ENCODE data around the gene MLLT3. TPM values are rescaled to one million over a fixed set of nuclear protein-coding genes. Genes with fewer than 3 reads are reported as not detected.

Gene MLLT3
- total RNA-seq, 1 donor from 2014 or later: 39.1 TPM

DNA sequence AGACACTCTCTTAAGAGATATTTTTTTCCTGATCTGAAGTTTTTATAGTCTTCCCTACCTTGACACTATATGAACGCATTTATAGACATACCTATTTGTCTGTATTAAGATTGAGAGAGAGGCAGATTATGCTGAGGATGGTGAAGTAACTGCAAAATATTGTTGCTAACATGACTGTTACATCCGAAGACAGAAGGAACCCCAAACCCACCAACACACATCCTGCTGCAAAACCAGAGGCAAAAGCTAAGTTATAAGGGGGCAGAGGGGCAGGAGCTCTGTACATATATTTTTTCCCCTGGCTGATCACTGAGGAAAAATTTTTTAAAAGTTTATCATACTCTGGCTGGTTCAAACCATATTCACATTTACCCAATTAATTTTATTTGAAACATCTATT lies 279.0 kb downstream of the MLLT3 start:
- peaks cover 5% of the 10 kb centered on the region for H3K36me3 Mint-ChIP-seq
- no peaks in the 10 kb centered on the region for H3K9me3 ChIP-seq (ENCODE audit: low read depth)
- no peaks in the 10 kb centered on the region for H3K36me3 ChIP-seq
- H3K4me1 Mint-ChIP-seq: peaks cover 11% of the 10 kb centered on the region
- no peak for DNase-seq (ENCODE audit: low spot score)
- H2AFZ ChIP-seq (replicated peaks): no peak overlapping the region
- TF ChIP-seq EZH2 (IDR thresholded peaks at IDR 0.05): no peak
- TF ChIP-seq EZH2phosphoT487 (IDR thresholded peaks at IDR 0.05): no peak
- TF ChIP-seq, protein P1, sequence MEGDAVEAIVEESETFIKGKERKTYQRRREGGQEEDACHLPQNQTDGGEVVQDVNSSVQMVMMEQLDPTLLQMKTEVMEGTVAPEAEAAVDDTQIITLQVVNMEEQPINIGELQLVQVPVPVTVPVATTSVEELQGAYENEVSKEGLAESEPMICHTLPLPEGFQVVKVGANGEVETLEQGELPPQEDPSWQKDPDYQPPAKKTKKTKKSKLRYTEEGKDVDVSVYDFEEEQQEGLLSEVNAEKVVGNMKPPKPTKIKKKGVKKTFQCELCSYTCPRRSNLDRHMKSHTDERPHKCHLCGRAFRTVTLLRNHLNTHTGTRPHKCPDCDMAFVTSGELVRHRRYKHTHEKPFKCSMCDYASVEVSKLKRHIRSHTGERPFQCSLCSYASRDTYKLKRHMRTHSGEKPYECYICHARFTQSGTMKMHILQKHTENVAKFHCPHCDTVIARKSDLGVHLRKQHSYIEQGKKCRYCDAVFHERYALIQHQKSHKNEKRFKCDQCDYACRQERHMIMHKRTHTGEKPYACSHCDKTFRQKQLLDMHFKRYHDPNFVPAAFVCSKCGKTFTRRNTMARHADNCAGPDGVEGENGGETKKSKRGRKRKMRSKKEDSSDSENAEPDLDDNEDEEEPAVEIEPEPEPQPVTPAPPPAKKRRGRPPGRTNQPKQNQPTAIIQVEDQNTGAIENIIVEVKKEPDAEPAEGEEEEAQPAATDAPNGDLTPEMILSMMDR (IDR thresholded peaks at IDR 0.05): no peak
- no peaks in the 10 kb centered on the region for H4K20me1 ChIP-seq (ENCODE audit: low read depth)
- H3K9me3 Mint-ChIP-seq: no peaks in the 10 kb centered on the region
- no peak overlapping the region for H3K4me3 ChIP-seq
- H3K79me2 ChIP-seq (ENCODE audit: low read depth): no peaks in the 10 kb centered on the region
- H3K4me2 ChIP-seq: no peak overlapping the region
- H3K4me1 ChIP-seq: peaks cover 23% of the 10 kb centered on the region
- H3K9ac ChIP-seq: no peak overlapping the region
- H3K27me3 ChIP-seq: no peaks in the 10 kb centered on the region
- H3F3A ChIP-seq (ENCODE audit: low read depth): peaks cover 7% of the 10 kb centered on the region
- peaks cover 4% of the 10 kb centered on the region for H3K27me3 Mint-ChIP-seq (ENCODE audit: insufficient read depth, low read depth)
- no peak overlapping the region for H3K27ac Mint-ChIP-seq
- H3K4me3 Mint-ChIP-seq: no peak overlapping the region
- no peak overlapping the region for H3K27ac ChIP-seq

DNA sequence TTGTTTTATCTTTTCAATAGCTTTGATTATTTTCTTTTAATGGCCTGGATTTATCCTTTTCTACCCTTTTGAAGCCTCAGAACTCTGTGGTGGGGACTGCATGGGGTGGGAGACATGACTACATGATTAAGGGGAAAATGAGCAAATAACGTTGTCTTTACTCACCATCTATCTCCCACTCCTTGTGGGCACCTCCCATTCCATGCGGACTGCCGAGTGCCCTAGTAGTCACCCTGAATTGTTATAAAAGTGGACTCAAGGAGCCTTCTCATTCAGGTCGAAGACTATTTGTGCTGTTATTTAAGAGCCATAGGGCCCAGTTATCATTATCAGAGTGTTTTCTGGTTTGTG lies 281.8 kb downstream of the MLLT3 start:
- no peak overlapping the region for H3K4me3 Mint-ChIP-seq
- H2AFZ ChIP-seq (replicated peaks): no peak overlapping the region
- peaks cover 23% of the 10 kb centered on the region for H3K4me1 ChIP-seq
- no peak for DNase-seq (ENCODE audit: low spot score)
- no peaks in the 10 kb centered on the region for H3K27me3 ChIP-seq
- peaks cover 7% of the 10 kb centered on the region for H3F3A ChIP-seq (ENCODE audit: low read depth)
- no peaks in the 10 kb centered on the region for H3K36me3 ChIP-seq
- H3K9me3 Mint-ChIP-seq: no peaks in the 10 kb centered on the region
- H3K4me3 ChIP-seq: no peak overlapping the region
- H3K79me2 ChIP-seq (ENCODE audit: low read depth): no peaks in the 10 kb centered on the region
- peak overlapping the region; percentile 22 for H3K27ac Mint-ChIP-seq
- peaks cover 11% of the 10 kb centered on the region for H3K4me1 Mint-ChIP-seq
- H3K9me3 ChIP-seq (ENCODE audit: low read depth): no peaks in the 10 kb centered on the region
- H3K27me3 Mint-ChIP-seq (ENCODE audit: insufficient read depth, low read depth): peaks cover 4% of the 10 kb centered on the region
- peak overlapping the region; percentile 20 for H3K4me2 ChIP-seq
- H4K20me1 ChIP-seq (ENCODE audit: low read depth): no peaks in the 10 kb centered on the region
- H3K9ac ChIP-seq: no peak overlapping the region
- TF ChIP-seq, protein P1 (IDR thresholded peaks at IDR 0.05): no peak
- TF ChIP-seq EZH2 (IDR thresholded peaks at IDR 0.05) (no peak), EZH2phosphoT487 (IDR thresholded peaks at IDR 0.05) (no peak)
- peaks cover 1% of the 10 kb centered on the region for H3K36me3 Mint-ChIP-seq
- H3K27ac ChIP-seq: no peak overlapping the region

- Histone ChIP-seq H3K4me1 (peaks cover 14% of the 10 kb centered on the region), H2AFZ (replicated peaks) (no peak overlapping the region), H3K9ac (no peak overlapping the region), H3K9me3 (ENCODE audit: low read depth) (no peaks in the 10 kb centered on the region), H3K27ac (no peak overlapping the region), H3F3A (ENCODE audit: low read depth) (peaks cover 7% of the 10 kb centered on the region), H3K27me3 (no peaks in the 10 kb centered on the region), H3K79me2 (ENCODE audit: low read depth) (no peaks in the 10 kb centered on the region), H3K4me2 (no peak overlapping the region), H4K20me1 (ENCODE audit: low read depth) (no peaks in the 10 kb centered on the region), H3K4me3 (no peak overlapping the region), H3K36me3 (no peaks in the 10 kb centered on the region)
- peaks cover 11% of the 10 kb centered on the region for H3K4me1 Mint-ChIP-seq
- no peak overlapping the region for H3K27ac Mint-ChIP-seq
- peaks cover 4% of the 10 kb centered on the region for H3K27me3 Mint-ChIP-seq (ENCODE audit: insufficient read depth, low read depth)
- H3K4me3 Mint-ChIP-seq: no peak overlapping the region
- peaks cover 2% of the 10 kb centered on the region for H3K9me3 Mint-ChIP-seq
- DNase-seq (ENCODE audit: low spot score): no peak
- TF ChIP-seq, protein P1 (IDR thresholded peaks at IDR 0.05): no peak
- TF ChIP-seq EZH2 (IDR thresholded peaks at IDR 0.05): no peak
- no peak for TF ChIP-seq EZH2phosphoT487 (IDR thresholded peaks at IDR 0.05)
- no peaks in the 10 kb centered on the region for H3K36me3 Mint-ChIP-seq
These were observed 286.5 kb downstream of the MLLT3 start for GRCh38 chr9:20335668-20336332.
